Stimulated activated naive CD8-positive, alpha-beta T cell treated with anti-CD3 and anti-CD28 coated beads, Interleukin-15, Interleukin-2, amounts not matched to agents 100 U/mL and 50 U/mL, for 24 hours (primary cell): Measurements from ENCODE around the gene FOSB.
A peak's percentile ranks its signal among the peaks of the same experiment; 100 is the strongest.

Experiments
- ATAC-seq: fragments of 150-1000 bp; cut with Tn5 transposase; one replicate; pipeline ENCODE4 v1.10.0; 2021
- DNase-seq: peaks from one replicate; pipeline ENCODE4 v3.0.0; 2021

FOSB gene

DNA sequence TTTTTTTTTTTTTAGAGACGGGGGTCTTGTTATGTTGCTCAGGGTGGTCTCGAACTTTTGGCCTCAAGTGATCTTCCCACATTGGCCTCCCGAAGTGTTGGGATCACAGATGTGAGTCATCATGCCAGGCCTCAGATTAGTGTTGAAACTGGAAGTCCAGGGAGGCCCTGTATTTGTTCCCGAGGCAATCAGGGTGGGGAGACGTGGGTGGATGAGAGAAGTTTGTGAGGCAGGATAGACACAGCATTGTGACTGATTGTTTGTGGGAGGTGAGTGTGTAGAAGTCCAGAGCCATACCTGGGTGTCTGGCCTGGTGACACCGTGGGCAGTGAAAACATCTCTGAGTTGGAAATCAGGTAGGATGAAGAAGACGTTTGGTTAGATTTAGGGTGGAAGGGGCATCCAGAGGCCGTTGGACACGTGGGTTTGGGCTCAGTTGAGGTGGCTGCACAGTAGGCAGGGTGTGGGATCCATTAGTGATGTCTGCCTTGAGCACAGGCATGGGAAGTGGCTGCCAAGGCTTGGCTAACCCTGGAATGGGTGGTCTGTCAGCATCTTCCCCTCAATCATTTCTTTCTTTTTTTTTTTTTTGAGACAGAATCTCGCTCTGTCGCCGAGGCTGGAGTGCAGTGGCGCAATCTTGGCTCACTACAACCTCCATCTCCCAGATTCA, 16.6 kb downstream of the FOSB start:
- DNase-seq = no peak
- no peak for ATAC-seq

DNA sequence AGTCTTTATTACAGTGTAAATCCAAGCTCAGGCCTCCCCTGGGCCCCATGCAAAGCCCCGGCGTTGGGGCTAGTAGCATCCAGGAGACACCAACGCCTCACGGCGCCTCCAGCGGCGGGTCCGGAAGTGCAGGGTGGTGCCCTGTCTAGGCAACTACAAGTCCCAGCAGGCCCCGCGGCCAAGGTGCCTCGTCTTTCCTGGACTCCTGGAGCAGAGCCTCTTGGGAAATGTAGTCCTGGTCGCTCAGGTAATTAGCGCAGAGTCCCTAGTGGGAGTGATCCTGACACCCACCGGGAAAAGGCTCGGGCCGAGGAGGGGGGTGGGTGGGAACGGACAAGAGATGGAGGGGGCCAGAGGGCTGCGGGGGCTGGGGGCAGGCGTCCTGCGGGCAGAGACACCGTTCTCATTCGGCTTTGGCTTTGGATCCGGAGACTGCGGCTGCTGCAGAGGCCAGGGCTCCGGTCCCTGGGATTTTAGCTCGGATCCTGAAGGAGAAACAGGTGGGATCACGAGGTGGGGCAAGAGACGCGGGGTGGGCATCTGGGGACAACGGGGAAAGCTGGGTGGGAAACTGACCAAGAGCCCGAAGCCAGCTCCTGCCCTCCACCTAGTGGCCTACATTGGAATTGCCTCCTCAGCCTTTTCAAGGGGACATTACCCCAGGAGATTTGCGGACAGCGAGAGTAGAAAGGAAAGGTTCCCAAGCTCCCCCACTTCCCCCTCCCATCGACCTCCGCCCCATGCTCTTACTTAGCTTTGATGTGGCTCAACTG, 17.7 kb downstream of the FOSB start:
- ATAC-seq (peak; percentile 99), DNase-seq (peak; percentile 99)

DNA sequence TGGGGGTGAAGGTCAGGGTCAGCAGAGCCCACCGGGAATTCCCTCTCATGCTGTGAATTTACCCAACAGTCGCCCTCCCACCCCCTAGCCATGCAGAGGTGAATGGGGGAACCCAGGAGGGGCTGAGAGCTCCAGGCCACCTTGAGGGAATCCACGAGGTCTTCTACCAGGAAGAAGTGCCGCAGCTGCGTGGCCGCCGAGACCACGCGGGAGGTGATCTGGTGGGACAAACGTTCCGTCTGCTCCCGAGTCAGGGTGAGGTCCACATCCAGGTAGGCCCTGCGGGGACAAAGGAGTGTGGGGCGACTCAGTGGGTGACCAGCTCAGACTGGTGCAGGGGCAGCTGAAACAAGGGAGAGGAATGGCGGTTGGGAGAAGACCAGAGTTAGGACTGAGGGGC, 20.9 kb downstream of the FOSB start:
- no peak for DNase-seq
- ATAC-seq = no peak

DNA sequence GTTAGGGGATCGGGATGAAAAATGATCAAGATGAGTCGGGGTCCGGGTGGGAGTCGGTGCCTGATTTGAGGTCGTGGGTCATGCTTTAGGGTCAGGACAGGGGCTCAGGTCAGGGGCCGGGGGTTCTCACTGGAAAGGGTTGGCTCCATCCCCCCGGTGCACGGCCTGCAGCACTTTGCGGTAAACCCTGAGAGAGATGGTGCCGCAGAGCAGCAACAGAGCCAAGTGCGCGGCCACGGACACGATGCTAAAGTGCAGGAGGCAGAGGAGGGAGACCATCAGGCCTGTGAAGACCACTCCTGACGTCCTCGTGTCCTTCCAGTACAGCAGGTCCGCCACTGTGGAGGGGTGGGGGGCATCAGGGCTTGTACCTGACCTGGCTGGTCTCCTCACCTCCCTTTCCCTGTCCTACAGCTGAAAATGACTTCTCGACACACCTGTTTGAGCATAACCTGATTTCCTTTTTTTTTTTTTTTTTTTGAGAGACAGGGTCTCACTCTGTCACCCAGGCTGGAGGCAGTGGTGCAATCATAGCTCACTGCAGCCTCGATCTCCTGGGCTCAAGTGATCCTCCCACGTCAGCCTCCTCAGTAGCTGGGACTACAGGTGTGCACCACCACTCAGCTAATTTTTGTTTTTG, 21.5 kb downstream of the FOSB start:
- ATAC-seq = no peak
- no peak for DNase-seq

DNA sequence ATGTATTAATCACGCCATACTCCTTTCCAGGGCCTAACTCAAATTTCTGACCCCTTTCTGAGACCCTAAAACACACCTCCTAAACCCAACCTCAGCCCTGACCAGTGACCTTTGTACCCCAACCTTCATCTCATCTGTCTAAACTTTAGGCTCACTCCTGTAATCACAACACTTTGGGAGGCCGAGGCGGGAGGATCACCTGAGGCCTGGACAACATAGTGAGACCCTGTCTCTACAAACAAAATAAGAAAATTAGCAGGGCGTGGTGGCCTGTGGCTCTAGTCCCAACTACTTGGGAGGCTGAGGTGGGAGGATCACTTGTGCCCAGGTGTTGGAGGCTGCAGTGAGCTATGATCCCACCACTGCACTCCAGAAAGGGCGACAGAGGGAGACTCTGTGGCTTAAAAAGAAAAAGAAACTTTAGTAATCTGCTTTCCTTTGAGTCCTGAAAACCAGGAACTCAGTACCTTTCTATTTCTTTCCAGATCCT, 24.4 kb downstream of the FOSB start:
- DNase-seq (no peak), ATAC-seq (no peak)

DNA sequence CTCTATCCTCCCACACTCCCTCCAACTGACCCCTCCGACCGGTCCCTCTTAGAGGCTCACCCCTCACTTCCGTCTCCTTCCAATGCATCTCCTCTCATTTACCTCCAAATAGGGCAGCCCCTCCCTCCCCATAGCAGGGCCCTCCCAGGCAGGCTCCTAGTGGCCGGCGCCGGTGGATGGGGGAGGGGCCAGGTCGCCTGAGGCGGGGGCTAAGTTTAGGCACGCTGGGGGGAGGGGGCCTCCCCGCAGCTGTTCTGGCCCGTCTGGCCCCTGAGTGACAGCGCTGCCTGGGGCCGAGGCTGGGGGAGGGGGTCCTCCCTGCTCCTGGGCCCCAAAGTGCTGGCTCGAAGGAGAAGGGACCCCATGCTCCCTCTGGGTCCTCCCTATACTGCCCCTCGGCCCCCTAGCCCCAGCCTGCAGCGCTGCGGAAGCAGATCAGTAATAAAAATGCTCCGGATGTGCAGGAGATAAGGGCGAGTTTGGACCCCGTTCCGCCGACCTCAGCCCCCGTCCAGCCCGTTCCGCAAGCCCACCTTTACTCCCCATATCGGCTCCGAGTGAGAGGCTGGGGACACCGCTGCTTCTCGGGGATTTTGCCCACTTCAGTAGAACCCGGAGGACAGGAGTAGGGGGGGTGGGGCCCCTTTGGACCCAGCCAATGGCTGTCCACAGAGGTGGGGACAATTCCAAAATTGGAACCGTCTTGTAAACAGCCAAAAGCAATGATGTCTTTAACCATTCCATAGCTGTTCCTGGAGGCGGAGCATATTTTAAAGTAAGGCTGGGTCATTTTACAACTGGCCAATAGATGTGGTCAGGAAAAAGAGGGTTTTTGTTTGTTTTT, 25.1 kb downstream of the FOSB start:
- peak; percentile 34 for DNase-seq
- ATAC-seq = no peak

DNA sequence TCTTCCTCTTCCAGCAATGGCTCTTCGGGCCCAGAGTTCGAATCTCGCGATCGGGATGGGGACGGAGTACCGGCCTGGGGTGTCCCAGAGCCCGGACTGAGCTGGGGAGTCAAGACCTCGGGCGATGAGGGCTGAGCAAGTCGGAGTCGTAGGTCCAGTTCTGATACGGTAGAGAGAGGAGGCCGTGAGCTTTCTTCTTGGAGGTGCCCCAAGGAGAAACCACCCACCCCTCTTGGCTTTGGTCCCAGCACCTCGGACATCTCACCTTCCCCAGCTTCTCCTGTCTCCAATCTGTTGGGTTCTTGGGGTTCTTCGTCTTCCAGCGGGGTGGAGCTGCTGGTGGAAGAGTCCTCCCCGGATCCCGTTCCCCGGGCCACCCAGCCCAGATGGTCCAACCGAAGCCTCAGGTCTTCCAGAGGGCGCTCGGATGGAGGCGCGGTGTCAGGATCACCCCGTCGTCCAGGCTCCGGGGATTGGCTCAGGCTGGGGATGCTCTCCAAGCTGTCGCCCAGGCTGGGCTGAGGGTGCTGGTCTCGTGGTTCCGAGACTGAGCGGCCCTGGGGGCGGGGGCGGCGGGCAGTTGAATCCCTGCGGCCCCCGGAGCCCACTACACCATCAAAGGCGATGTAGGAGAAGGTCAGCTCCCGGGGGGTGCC, 26.6 kb downstream of the FOSB start:
- ATAC-seq (no peak), DNase-seq (no peak)

DNA sequence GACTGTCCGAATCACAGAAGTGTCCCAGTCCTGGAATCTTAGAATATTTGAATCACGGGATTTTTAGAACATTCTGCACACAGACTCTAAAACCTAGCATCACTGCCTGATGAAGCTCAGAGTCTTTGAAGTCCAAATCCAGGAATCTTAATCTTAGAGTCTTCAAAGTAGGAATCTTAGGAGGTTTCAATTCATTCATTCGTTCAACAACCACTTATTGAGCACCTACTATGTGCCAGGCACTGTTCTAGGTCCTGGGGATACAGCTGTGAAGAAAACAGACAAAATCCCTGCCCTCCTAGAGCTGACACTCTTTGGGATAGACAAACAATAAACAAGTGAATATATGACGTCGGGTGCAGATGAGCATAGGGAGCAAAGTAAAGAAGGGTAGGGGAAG, 27.4 kb downstream of the FOSB start:
- ATAC-seq (no peak), DNase-seq (no peak)

DNA sequence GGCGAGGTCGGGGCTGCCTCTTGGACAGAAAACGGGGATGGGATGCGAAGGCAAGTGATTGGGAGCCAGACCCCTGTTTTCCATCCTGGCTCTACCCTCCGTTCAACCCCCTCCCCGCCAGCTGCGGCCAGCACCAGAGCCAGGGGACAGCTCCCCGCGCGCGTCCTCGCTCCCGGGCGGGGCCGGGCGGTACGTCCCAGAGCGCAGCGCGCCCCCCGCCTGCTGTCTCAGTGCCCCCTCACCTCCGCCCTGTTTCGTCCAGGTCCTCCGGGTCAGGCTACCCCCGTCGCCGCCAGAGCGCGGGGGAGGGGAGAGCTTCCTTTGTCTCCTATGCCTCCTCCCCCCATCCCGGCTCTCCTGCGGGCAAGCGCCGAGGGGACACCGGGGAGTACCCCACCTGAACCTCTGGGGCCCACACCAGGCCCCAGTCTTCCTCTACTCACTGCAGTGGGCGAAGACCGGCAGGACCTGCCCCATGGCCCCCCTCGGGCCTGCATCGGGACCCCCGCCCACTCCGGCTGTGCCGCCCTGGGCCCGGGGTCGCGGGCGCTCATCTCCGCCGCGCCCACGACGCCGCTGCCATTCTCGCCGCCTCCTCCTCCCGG, 28.7 kb downstream of the FOSB start:
- peak; percentile 56 for DNase-seq
- ATAC-seq = peak; percentile 7

DNA sequence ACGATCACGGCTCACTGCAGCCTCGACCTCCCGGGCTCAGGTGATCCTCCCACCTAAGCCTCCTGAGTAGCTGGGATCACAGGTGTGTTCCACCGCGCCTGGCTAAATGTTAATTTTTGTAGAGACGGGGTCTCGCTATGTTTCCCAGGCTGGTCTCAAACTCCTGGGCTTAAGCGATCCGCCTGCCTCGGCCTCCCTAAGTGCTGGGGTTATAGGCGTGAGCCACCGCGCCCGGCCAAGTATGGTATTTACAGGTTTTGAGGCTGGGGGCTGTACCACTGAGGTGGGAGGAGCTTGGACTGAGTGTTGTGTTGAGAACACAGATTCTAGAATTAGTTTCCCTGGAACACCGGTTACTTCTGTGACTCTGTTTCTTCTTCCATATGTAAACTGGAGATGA, 30.0 kb downstream of the FOSB start:
- ATAC-seq (no peak), DNase-seq (no peak)

DNA sequence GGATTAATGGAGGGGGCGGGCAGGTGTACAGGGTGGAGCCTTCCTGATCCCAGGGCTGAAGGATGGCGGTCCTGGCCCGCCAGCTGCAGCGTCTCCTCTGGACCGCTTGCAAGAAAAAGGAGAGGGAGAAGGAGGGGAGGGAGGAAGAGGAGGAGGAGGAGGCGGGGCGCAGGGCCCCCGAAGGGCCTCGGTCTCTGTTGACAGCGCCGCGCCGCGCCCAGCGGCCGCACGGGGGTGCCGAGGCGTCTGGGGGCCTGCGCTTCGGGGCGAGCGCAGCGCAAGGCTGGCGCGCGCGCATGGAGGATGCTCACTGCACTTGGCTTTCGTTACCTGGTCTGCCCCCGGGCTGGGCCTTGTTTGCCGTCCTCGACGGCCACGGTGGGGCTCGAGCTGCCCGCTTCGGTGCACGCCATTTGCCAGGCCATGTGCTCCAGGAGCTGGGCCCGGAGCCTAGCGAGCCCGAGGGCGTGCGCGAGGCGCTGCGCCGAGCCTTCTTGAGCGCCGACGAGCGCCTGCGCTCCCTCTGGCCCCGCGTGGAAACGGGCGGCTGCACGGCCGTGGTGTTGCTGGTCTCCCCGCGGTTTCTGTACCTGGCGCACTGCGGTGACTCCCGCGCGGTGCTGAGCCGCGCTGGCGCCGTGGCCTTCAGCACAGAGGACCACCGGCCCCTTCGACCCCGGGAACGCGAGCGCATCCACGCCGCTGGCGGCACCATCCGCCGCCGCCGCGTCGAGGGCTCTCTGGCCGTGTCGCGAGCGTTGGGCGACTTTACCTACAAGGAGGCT, 30.8 kb downstream of the FOSB start, which contains the start of gene PPM1N:
Gene PPM1N (plus strand): TSS at position 33 of the 785 bp plus-strand sequence. CDS start 30 bp downstream, at position 63.
- peak; percentile 55 for ATAC-seq
- DNase-seq = peak; percentile 77

DNA sequence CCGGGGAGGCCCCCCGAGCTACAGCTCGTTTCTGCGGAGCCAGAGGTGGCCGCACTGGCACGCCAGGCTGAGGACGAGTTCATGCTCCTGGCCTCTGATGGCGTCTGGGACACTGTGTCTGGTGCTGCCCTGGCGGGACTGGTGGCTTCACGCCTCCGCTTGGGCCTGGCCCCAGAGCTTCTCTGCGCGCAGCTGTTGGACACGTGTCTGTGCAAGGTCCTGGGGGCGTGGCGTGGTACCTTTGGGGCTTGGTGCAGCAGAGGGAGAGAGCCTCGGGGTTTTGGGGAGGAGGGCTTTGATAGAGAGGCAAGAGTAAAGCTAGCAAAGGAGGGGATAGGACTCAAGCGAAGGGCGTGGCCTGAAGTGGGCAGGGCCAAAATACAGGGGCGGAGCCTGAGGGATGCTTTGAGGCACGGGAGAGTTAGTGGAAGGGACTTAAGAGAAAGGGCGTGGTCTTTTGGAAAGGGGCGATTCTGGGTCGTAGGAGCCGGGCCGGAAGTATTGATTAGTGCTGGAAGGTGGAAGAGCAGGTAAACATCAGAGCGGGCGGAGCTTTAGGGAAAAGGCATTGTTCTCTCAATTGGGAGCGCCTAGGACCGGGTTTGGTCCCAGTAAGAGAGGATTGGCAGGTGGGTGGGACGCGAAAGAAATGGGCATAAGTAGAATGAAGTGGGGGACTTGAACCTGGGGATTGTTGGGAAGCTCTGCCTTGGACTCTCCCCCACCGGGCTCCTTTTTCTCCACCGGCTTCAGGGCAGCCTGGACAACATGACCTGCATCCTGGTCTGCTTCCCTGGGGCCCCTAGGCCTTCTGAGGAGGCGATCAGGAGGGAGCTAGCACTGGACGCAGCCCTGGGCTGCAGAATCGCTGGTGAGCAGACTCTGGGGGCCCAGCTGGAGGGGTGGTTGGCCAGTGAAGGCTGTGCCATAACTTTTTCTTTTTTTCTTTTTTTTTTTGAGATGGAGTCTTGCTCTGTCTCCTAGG, 31.7 kb downstream of the FOSB start:
- peak; percentile 47 for ATAC-seq
- DNase-seq = peak; percentile 81

DNA sequence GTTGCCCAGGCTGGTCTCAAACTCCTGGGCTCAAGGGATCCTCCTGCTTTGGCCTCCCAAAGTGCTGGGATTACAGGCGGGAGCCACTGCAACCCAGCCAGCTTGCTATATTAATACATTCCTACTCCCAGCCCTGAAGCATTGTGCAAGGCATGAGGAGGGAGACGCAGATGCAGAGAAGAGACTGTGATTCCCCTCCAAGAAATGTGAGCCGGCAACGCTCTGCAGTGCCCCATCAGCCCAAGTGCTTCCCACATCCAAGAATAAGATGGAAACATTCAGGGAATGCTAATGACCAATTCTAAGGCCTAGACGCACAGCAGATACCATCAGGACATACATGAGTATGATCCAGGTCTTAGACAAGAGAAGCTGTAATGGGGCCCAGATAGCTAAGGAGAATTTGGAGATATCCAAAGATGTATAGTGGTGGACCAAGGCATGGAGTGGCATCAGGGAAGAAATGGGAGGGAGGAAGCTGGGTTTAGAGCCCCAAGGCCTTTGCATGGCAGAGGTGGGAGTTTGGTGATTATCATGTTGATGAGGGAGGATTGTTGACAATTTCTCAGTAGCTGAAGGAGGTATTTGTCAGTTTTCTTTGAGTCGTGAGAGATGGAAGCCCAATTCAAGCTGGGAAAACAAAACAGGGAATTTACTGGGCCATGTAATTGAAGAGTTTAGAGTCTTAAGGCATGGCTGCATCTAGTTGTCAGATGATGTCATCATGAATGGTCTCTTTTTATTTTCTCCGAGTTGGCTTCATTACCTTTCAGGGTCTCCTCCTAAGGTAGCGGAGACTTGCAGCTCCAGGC, 33.3 kb downstream of the FOSB start:
- DNase-seq (no peak), ATAC-seq (no peak)

DNA sequence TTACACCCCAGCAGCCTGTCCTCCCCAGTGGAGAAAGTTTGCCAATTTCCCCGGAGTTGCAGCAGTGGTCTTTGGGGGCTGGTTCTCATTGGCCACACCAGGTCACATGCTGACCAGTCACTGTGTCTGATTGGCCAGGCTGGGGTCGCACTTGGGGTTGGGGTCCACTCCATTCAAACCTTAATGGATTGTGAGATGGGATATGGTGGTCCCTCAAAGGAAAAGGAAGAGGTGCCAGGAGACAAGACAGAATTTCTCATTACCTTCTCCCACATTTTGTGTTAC, 33.9 kb downstream of the FOSB start:
- DNase-seq = no peak

DNA sequence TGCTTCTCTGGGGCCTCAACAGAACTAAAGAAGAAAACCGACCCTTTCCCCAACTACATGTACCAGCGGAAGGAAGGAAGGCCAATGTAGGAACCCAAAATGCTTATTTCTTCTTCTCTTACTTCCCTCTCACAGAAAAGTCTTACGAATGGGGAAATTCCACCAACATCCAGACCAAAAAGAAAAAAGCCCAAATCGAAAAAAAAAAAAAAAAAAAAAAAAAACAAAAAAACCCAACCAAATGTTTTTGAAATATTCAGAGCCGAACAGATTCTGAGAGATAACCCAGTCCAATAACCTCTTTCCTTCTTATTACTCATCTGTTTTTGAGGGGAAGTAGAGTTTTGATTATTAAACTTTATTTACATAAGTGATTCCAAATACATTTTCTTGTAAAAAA, 34.3 kb downstream of the FOSB start:
- DNase-seq (no peak), ATAC-seq (no peak)

More for the DNA sequence above, 33.9 kb downstream of the FOSB start:
- ATAC-seq = no peak

DNA sequence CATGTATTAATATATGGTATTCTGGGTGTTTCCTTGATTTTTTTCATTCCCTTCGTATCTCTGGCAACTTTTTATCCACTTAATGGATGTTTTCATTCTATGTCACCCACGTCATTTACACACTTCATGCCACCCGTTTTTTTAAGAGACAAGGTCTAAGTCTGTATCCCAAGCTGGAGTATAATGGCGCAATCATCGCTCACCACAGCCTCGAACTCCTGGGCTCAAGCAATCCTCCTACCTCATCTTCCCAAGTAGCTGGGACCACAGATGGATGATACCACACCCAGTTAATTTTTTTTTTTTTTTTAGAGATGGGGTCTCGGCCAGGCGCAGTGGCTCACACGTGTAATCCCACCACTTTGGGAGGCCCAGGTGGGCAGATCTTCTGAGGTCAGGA, 36.1 kb downstream of the FOSB start:
- no peak for ATAC-seq
- DNase-seq = no peak

DNA sequence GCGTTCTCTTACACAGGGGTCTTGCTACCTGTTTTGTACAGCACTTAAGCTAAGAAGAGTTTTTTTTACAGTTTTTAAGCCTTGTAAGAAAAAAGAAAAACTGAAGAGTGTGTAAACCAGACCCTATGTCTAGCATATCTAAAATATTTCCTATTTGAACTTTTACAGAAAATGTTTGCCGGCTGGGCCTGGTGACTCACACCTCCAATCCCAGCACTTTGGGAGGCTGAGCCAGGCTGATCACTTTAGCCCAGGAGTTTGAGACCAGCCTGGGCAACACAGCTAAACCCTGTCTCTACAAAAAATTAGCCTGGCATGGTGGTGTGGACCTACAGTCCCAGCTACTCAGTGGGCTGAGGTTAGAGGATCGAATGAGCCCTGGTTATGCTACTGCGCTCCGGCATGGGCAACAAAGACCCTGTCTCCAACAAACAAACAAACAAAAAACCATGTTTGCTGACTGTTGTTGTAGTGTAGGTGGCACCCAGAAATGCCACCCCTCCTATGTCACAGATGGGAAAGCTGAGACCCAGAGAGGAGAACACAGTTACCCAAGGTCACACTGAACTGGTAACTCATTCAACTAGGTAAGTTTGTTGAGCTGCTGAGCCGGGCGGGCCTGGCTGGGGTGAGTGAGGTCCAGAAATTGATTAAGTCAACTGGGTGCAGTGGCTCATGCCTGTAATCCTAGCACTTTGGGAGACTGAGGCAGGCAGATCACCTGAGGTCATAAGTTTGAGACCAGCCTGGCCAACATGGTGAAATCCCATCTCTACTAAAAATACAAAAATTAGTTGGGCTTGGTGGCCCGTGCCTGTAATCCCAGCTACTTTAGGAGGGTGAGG, 37.6 kb downstream of the FOSB start:
- ATAC-seq (no peak), DNase-seq (no peak)

DNA sequence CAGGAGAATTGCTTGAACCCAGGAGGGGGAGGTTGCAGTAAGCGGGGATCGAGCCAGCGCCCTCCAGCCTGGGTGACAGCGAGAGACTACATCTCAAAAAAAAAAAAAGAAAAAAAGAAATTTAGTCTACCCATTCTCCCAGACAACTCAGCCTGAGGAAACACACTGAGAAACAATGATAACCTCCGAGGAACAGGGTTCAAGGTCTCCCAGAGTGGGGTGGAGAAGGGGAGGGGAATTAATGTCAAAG, 38.1 kb downstream of the FOSB start:
- ATAC-seq (no peak), DNase-seq (no peak)
